Uterus (tissue), 2 donors: ENCODE measurements around the gene CHD3.

Source experiments
- POLR2A ChIP-seq, 2 donors: fragments of 450-650 bp; IDR thresholded peaks; one replicate each; pipeline ENCODE4 v1.6.1; 2016; ENCODE audit warnings: antibody characterized with exemption in 2 of 2, mild to moderate bottlenecking in 1 of 2, moderate library complexity in 1 of 2
- TF ChIP-seq, protein P1 (sequence below), 4 experiments: fragments of 200-600 bp in 2 of 4; fragments of 450-650 bp in 2 of 4; sonication (generic) in 2 of 4; IDR thresholded peaks; one replicate each; pipeline ENCODE4 v1.5.1; 2016 to 2019; ENCODE audit warnings: antibody characterized with exemption in 4 of 4, mild to moderate bottlenecking in 2 of 4, moderate library complexity in 1 of 4

DNA sequence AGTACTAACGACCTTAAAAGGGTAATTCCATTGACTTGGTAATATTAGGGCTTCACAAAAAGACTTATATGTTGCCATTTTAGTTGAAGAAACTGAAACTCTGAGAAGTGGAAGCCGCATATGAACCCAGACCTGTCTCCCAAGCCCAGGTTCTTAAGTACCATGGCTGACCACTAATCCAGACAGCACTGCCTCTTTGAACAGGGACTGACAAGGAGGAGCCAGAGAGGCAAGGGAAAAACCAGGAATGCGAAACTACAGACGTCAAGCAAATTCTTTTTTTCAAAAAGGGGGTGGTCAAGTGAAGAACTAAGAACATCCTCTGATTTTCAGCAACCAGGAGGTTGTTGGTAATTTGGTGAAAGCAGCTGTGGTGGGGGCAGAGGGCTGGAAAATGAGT lies 15.5 kb upstream of the CHD3 start:
- TF ChIP-seq, protein P1, sequence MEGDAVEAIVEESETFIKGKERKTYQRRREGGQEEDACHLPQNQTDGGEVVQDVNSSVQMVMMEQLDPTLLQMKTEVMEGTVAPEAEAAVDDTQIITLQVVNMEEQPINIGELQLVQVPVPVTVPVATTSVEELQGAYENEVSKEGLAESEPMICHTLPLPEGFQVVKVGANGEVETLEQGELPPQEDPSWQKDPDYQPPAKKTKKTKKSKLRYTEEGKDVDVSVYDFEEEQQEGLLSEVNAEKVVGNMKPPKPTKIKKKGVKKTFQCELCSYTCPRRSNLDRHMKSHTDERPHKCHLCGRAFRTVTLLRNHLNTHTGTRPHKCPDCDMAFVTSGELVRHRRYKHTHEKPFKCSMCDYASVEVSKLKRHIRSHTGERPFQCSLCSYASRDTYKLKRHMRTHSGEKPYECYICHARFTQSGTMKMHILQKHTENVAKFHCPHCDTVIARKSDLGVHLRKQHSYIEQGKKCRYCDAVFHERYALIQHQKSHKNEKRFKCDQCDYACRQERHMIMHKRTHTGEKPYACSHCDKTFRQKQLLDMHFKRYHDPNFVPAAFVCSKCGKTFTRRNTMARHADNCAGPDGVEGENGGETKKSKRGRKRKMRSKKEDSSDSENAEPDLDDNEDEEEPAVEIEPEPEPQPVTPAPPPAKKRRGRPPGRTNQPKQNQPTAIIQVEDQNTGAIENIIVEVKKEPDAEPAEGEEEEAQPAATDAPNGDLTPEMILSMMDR (IDR thresholded peaks at IDR 0.05), result no peak
- no peak for TF ChIP-seq POLR2A (IDR thresholded peaks at IDR 0.05)
